Sigmoid colon (tissue), 7 donors: ENCODE results near the gene CHODL. TPM values are rescaled to one million over a fixed set of nuclear protein-coding genes. Genes with fewer than 3 reads are reported as not detected.

Experiments
- DNase-seq: peaks from one replicate; pipeline ENCODE4 v3.0.0-alpha.2; 2019
- H3K27ac ChIP-seq, 4 donors: fragments of 200-600 bp; sonication (generic); one replicate each; pipeline ENCODE4 v1.5.1; 2016 to 2019; ENCODE audit warnings: mild to moderate bottlenecking in 1 of 4
- H3K27me3 ChIP-seq, 3 donors: fragments of 200-600 bp; sonication (generic); one replicate each; pipeline ENCODE4 v1.5.1; 2019; ENCODE audit warnings: mild to moderate bottlenecking in 1 of 3
- H3K36me3 ChIP-seq, 4 donors: fragments of 200-600 bp; sonication (generic); one replicate each; pipeline ENCODE4 v1.5.1; 2016 to 2019
- H3K4me1 ChIP-seq, 4 donors: fragments of 200-600 bp; sonication (generic); one replicate each; pipeline ENCODE4 v1.5.1; 2017 to 2019
- H3K4me3 ChIP-seq, 4 donors: fragments of 200-600 bp; sonication (generic); one replicate each; pipeline ENCODE4 v1.5.1; 2017 to 2019; ENCODE audit warnings: mild to moderate bottlenecking in 2 of 4, moderate library complexity in 1 of 4
- H3K9me3 ChIP-seq, 4 donors: fragments of 200-600 bp in 3 of 4; sonication (generic) in 3 of 4; one replicate each; pipeline versions ENCODE4 v1.5.1 to v1.6.1; 2013 to 2019
- EP300 ChIP-seq, 4 donors: sonication (generic); formaldehyde crosslinking; IDR thresholded peaks; one replicate each; pipeline ENCODE4 v1.6.1; 2017; ENCODE audit warnings: antibody characterized with exemption in 4 of 4
- POLR2A ChIP-seq, 2 donors: fragments of 450-650 bp; IDR thresholded peaks; one replicate each; pipeline ENCODE4 v1.6.1; 2016; ENCODE audit warnings: antibody characterized with exemption in 2 of 2, mild to moderate bottlenecking in 2 of 2, moderate library complexity in 2 of 2
- POLR2AphosphoS5 ChIP-seq, 4 donors: sonication (generic); formaldehyde crosslinking; IDR thresholded peaks; one replicate each; pipeline ENCODE4 v1.6.1; 2017; ENCODE audit warnings: antibody characterized with exemption in 4 of 4
- WGBS, 2 donors: extraction: QIAGEN DNeasy Blood & Tissue Kit; methylation state at CpG; one replicate each; pipeline ENCODE4 v1.1.7; 2013; 5-methylcytosine and 5-hydroxymethylcytosine counted together
- intact Hi-C: fragments of 100-400 bp; cut with DNase I; formaldehyde crosslinking; loops from one replicate; pipeline ENCODE4 v1.15.1; 2023
- polyA plus RNA-seq, 3 donors: library from polyadenylated mRNA; stranded (reverse); fragments of 200-250 nt; gene quantifications; one replicate each; pipeline ENCODE4 v1.2.3, GENCODE V29; 2013
- total RNA-seq, 4 donors: library from RNA; depleted of rRNA; stranded (reverse); fragments of >200 nt; gene quantifications; one replicate each; pipeline ENCODE4 v1.1.0, GENCODE V29; 2016
- TF ChIP-seq, protein P1 (sequence below), 4 experiments: fragments of 450-650 bp in 3 of 4; fragments of 200-600 bp in 1 of 4; IDR thresholded peaks; one replicate each; pipeline ENCODE4 v1.5.1; 2016 to 2019; ENCODE audit warnings: antibody characterized with exemption in 4 of 4, mild to moderate bottlenecking in 3 of 4, moderate library complexity in 2 of 4
- donor health status: healthy with polysubstance abuse.
- donor health status: Bipolar disorder and iron deficiency.
- donor health status: healthy.

CHODL gene
- total and polyA plus RNA-seq, 7 donors, result 0.46 to 8.2 (median 2.9) TPM; not detected in 1

DNA sequence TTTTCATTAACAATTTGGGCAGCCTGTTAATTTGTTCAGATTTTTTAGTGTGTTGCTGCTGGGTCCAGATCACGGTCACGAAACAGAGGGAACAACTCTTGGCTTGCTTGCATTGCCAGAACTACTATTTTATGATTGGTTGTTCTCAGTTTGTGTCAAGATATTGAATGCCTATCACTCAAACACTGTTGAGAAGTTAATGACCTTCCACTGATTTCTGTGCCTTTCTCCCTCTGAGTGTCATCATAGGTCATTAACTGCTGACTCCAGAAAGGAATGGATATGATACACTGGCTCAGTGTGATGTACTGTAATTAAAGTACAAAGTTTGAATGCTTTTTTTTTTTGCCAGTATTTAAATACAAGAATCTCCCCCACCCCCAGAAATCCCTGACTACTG lies 9.2 kb downstream of the CHODL start:
- TF ChIP-seq, protein P1, sequence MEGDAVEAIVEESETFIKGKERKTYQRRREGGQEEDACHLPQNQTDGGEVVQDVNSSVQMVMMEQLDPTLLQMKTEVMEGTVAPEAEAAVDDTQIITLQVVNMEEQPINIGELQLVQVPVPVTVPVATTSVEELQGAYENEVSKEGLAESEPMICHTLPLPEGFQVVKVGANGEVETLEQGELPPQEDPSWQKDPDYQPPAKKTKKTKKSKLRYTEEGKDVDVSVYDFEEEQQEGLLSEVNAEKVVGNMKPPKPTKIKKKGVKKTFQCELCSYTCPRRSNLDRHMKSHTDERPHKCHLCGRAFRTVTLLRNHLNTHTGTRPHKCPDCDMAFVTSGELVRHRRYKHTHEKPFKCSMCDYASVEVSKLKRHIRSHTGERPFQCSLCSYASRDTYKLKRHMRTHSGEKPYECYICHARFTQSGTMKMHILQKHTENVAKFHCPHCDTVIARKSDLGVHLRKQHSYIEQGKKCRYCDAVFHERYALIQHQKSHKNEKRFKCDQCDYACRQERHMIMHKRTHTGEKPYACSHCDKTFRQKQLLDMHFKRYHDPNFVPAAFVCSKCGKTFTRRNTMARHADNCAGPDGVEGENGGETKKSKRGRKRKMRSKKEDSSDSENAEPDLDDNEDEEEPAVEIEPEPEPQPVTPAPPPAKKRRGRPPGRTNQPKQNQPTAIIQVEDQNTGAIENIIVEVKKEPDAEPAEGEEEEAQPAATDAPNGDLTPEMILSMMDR (IDR thresholded peaks at IDR 0.05), result no peak
- TF ChIP-seq POLR2A (IDR thresholded peaks at IDR 0.05), result no peak
- no peak for TF ChIP-seq POLR2AphosphoS5 (IDR thresholded peaks at IDR 0.05)
- no peak for TF ChIP-seq EP300 (IDR thresholded peaks at IDR 0.05)
- no peak for DNase-seq
- H3K27me3 ChIP-seq, result no peaks in the 10 kb centered on the region
- H3K27ac ChIP-seq, result no peak overlapping the region
- 77 to 79% methylated on average over 2 of the region's 2 CpGs for WGBS, 2 donors
- no peaks in the 10 kb centered on the region for H3K9me3 ChIP-seq
- no peak overlapping the region for H3K4me3 ChIP-seq
- intact Hi-C loops, result no loop called here
- H3K4me1 ChIP-seq, result peaks cover 0 to 4% (median 0%) of the 10 kb centered on the region in 4 donors
- no peaks in the 10 kb centered on the region for H3K36me3 ChIP-seq

DNA sequence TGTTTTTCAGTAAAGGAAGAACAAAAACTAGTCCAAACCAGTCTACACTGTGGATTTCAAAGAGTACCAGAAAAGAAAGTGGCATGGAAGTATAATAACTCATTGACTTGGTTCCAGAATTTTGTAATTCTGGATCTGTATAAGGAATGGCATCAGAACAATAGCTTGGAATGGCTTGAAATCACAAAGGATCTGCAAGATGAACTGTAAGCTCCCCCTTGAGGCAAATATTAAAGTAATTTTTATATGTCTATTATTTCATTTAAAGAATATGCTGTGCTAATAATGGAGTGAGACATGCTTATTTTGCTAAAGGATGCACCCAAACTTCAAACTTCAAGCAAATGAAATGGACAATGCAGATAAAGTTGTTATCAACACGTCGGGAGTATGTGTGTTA lies 21.3 kb downstream of the CHODL start:
- Histone ChIP-seq H3K27me3 (no peaks in the 10 kb centered on the region), H3K9me3 (no peaks in the 10 kb centered on the region), H3K27ac (no peak overlapping the region), H3K36me3 (no peaks in the 10 kb centered on the region), H3K4me3 (no peak overlapping the region), H3K4me1 (no peaks in the 10 kb centered on the region)
- intact Hi-C loops, result no loop called here
- 89 to 93% methylated on average over 2 of the region's 2 CpGs for WGBS, 2 donors
- DNase-seq, result no peak
- TF ChIP-seq EP300 (IDR thresholded peaks at IDR 0.05) (no peak), POLR2AphosphoS5 (IDR thresholded peaks at IDR 0.05) (no peak), POLR2A (IDR thresholded peaks at IDR 0.05) (no peak)
- TF ChIP-seq, protein P1 (IDR thresholded peaks at IDR 0.05), result no peak

DNA sequence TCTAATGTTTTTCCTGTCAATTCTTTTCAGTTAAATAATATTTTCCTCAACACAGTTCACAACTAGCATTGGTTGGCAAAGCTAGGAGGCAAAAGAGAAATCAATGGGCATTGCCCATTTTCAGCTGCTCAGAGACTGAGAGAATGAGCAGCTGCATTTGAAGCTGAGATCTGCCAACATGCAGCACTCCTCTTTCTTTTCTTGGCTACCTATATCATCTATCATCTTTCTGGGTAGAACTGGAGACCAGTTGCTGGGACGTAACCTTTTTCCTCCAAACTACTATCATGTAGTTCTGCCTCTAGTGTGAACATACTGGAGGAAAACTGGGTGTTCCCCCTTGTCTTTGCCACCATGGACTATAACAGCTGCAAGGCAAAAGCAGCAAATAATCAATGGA lies 22.9 kb downstream of the CHODL start:
- 94 to 96% methylated on average over 1 of the region's 1 CpG for WGBS, 2 donors
- TF ChIP-seq POLR2AphosphoS5 (IDR thresholded peaks at IDR 0.05) (no peak), POLR2A (IDR thresholded peaks at IDR 0.05) (no peak)
- intact Hi-C loops, result no loop called here
- Histone ChIP-seq H3K9me3 (no peaks in the 10 kb centered on the region), H3K27ac (no peak overlapping the region), H3K36me3 (no peaks in the 10 kb centered on the region), H3K4me1 (no peaks in the 10 kb centered on the region), H3K27me3 (no peaks in the 10 kb centered on the region), H3K4me3 (no peak overlapping the region)
- no peak for DNase-seq

DNA sequence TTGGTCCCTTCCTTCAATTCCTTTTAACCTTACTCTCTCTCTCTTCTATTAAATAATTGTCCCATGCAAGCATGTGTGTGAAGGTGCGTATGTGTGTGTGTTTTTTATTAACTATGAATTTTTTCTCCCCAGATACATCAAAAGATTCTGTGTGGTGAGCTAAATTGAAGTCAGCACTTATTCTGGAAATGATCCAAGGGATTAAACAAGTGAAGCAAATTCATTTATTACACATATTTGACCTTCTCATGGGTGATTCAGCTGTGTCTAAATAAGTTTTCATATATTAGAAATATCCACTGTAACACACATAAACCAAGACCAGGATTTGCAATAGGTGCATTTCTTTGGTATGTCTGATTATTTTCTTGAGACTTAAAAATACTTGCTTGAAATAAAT lies 24.3 kb downstream of the CHODL start:
- H3K4me1 ChIP-seq, result no peaks in the 10 kb centered on the region
- H3K4me3 ChIP-seq, result no peak overlapping the region
- H3K9me3 ChIP-seq, result no peaks in the 10 kb centered on the region
- no peak for DNase-seq
- no peaks in the 10 kb centered on the region for H3K27me3 ChIP-seq
- WGBS, 2 donors, result 93 to 94% methylated on average over 1 of the region's 1 CpG
- intact Hi-C loops, result no loop called here
- TF ChIP-seq POLR2AphosphoS5 (IDR thresholded peaks at IDR 0.05) (no peak), POLR2A (IDR thresholded peaks at IDR 0.05) (no peak), EP300 (IDR thresholded peaks at IDR 0.05) (no peak)
- TF ChIP-seq, protein P1 (IDR thresholded peaks at IDR 0.05), result no peak
- H3K36me3 ChIP-seq, result no peaks in the 10 kb centered on the region
- no peak overlapping the region for H3K27ac ChIP-seq

DNA sequence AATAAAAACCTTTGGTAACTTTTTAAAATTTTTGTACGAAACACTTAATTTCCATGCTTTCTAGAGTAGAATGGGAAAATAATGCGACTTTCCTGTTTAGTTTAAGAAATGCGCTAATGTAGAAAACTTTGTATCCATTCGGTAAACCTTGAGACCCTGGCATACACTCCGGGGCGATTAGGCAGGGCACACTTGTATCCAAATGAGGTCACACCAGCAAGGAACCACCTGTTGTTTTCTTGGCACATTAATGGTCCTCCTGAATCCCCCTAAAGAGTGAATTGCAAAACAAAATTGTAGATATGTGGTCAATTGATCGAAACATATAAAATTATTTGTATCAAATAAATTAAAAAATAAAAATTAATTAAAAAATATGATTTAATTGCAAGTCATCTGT lies 25.2 kb downstream of the CHODL start:
- Histone ChIP-seq H3K27ac (no peak overlapping the region), H3K4me1 (no peaks in the 10 kb centered on the region), H3K4me3 (no peak overlapping the region), H3K9me3 (no peaks in the 10 kb centered on the region), H3K27me3 (no peaks in the 10 kb centered on the region), H3K36me3 (no peaks in the 10 kb centered on the region)
- DNase-seq, result no peak
- WGBS, 2 donors, result 88 to 93% methylated on average over 7 of the region's 7 CpGs
- intact Hi-C loops, result no loop called here
- no peak for TF ChIP-seq POLR2AphosphoS5 (IDR thresholded peaks at IDR 0.05)
- no peak for TF ChIP-seq EP300 (IDR thresholded peaks at IDR 0.05)
- no peak for TF ChIP-seq POLR2A (IDR thresholded peaks at IDR 0.05)
- TF ChIP-seq, protein P1 (IDR thresholded peaks at IDR 0.05), result no peak
